ENCODE data around the gene KIF1A.
"Not testable (repeated sequence)": the region's sequence is repeated elsewhere in the genome, so short reads cannot be mapped to it uniquely, and the experiment has no call there.

KIF1A gene

GRCh38 chr2:240674461-240675184, 145.4 kb downstream of the KIF1A start:
- Mint-ChIP-seq H3K27ac (peak overlapping the region; percentile 10), H3K27me3 (peaks cover 46% of the 10 kb centered on the region)
- H3K4me3 Mint-ChIP-seq; intact Hi-C loops (cut with micrococcal nuclease); H3K9me3 Mint-ChIP-seq; H3K36me3 Mint-ChIP-seq (ENCODE audit: low read depth); H3K4me1 Mint-ChIP-seq (ENCODE audit: low read depth): not testable (repeated sequence)

DNA sequence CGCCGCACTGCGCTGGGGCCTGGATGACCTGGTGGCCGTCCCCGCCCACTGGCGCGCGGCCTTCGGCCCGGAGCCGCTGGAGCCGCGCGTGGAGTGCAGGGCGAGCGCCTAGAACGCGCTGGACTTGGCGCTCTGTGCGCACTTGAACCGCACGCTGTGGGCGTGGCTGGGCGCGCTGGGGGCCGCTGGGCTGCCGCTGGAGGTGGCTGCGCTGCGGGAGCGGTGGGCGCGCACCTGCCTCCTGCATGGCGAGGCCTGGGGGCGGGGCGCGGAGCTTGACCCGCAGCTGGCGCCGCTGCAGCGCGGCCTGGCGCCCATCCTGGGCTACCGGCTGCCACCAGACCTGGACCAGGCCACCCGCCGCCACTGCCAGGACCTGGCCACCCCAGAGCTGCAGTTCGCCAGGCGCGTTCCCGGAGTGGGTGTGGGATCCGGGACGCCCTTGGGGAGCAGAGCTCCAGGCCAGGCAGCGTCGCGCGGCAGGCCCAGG, 147.3 kb downstream of the KIF1A start:
- intact Hi-C loops (cut with micrococcal nuclease): no loop called here
- peaks cover 50% of the 10 kb centered on the region for H3K27me3 Mint-ChIP-seq
- no peak overlapping the region for H3K27ac Mint-ChIP-seq
- H3K9me3 Mint-ChIP-seq: no peaks in the 10 kb centered on the region
- no peak overlapping the region for H3K4me3 Mint-ChIP-seq
- no peaks in the 10 kb centered on the region for H3K36me3 Mint-ChIP-seq (ENCODE audit: low read depth)
- peaks cover 5% of the 10 kb centered on the region for H3K4me1 Mint-ChIP-seq (ENCODE audit: low read depth)

- Mint-ChIP-seq H3K36me3 (ENCODE audit: low read depth) (no peaks in the 10 kb centered on the region), H3K27me3 (peaks cover 53% of the 10 kb centered on the region), H3K4me1 (ENCODE audit: low read depth) (peaks cover 5% of the 10 kb centered on the region), H3K9me3 (no peaks in the 10 kb centered on the region), H3K27ac (no peak overlapping the region), H3K4me3 (no peak overlapping the region)
- intact Hi-C loops (cut with micrococcal nuclease): no loop called here
These were observed 147.8 kb downstream of the KIF1A start for GRCh38 chr2:240672076-240672700.

GRCh38 chr2:240670950-240671349, 149.1 kb downstream of the KIF1A start:
- Mint-ChIP-seq H3K9me3 (no peaks in the 10 kb centered on the region), H3K27ac (no peak overlapping the region), H3K4me1 (ENCODE audit: low read depth) (peaks cover 5% of the 10 kb centered on the region), H3K27me3 (peaks cover 60% of the 10 kb centered on the region), H3K36me3 (ENCODE audit: low read depth) (no peaks in the 10 kb centered on the region), H3K4me3 (no peak overlapping the region)
- intact Hi-C loops (cut with micrococcal nuclease): no loop called here

- intact Hi-C loops (cut with micrococcal nuclease): no loop called here
- no peaks in the 10 kb centered on the region for H3K9me3 Mint-ChIP-seq
- H3K4me1 Mint-ChIP-seq (ENCODE audit: low read depth): peaks cover 5% of the 10 kb centered on the region
- peaks cover 60% of the 10 kb centered on the region for H3K27me3 Mint-ChIP-seq
- no peaks in the 10 kb centered on the region for H3K36me3 Mint-ChIP-seq (ENCODE audit: low read depth)
- no peak overlapping the region for H3K4me3 Mint-ChIP-seq
- no peak overlapping the region for H3K27ac Mint-ChIP-seq
These were observed 149.6 kb downstream of the KIF1A start for GRCh38 chr2:240670402-240670801.

DNA sequence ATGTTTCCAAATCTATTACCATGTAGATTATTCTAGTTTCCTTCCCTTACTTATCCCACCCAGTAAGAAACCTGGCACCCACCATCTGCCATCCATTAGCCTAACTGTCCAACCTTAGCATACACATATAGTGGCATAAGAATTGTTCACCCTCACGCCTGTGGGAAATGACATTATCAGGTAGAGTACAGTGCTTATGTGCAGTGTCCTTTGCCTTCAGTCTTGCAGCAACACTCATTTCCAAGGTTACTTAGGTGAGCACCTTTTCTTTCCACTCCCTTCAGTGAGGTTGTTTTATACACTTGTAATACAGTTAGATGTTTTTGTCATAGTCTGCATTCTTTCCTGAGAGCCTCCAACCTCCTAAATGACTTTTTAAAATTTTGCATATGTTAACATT, 155.4 kb downstream of the KIF1A start:
- Mint-ChIP-seq H3K4me1 (ENCODE audit: low read depth) (peaks cover 9% of the 10 kb centered on the region), H3K27me3 (peaks cover 42% of the 10 kb centered on the region), H3K27ac (no peak overlapping the region), H3K4me3 (no peak overlapping the region), H3K9me3 (no peaks in the 10 kb centered on the region), H3K36me3 (ENCODE audit: low read depth) (no peaks in the 10 kb centered on the region)
- intact Hi-C loops (cut with micrococcal nuclease): no loop called here
